ENCODE data around the gene DDIT3.
"Not testable (repeated sequence)": the region's sequence is repeated elsewhere in the genome, so short reads cannot be mapped to it uniquely, and the experiment has no call there.

Gene DDIT3

DNA sequence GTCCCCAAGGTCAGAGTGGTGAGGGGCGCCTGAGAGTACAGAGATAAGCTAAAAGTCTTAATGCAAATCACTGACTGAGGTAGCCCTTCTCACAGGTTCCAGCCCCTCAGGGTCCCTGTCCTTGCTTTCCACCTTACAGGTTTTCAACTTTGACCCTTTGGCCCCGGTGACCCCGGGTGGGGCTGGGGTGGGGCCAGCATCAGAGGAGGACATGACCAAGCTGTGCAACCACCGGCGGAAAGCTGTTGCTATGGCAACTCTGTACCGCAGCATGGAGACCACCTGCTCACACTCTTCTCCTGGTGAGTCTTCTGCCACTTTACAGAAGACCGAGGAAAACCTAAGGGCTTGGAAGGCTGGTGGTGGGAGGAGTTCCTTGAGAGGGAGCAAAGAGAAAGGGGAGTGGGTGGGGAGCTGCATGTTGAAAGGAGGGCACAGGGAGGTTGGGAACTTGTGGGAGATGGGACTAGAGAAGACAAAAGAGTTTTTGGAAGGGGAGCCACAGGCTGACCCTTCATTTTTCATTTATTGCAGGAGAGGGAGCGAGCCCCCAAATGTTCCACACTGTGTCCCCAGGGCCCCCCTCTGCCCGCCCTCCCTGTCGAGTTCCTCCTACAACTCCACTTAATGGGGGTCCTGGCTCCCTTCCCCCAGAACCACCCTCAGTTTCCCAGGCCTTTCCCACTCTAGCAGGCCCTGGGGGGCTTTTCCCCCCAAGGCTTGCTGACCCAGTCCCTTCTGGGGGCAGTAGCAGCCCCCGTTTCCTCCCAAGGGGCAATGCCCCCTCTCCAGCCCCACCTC is 4.7 kb upstream of the DDIT3 start:
- DNase-seq: no peak

DNA sequence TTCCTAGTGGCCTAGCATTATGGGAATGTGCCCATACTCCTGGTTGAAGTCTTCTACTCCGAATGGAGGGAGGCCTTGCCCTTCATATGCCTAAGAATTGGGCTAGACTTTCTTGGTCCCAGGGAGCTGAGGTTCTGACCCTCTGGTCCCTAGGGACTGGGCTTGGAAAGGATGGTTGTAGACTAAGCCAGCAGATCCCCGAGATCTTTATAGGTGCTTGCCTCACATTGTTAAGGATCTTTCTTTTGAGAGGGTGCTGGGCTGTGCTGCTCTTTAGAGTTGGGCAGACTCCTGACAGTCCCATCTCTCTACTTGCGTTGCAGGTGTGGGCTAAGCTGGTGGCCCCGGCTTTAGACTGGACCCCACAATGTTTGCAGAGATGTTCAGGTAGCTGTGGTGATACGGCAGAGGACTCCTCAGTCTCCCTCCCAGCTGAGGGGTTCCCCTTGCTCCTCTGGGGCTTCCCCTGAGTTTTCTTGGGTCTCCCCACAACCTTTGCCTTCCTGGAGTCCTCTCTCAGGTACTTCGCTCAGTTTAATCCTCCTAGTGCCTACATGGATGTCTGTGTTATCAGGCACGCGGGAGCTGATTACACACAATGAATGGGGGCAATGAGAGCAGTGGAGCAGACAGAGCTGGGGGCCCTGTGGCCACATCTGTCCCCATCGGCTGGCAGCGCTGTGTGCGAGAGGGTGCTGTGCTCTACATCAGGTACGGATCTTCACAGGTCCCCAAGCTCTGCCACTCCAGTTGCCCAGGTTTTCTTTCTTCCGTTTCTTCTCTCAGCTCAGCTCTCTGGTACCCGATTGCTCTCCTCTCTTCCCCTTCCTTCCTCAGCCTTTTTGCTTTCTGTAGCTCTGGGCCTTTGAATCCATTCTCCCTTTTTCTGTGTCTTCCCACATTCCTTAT is 3.6 kb upstream of the DDIT3 start:
- DNase-seq: peak in 1 of 2 donors; percentile 33

DNA sequence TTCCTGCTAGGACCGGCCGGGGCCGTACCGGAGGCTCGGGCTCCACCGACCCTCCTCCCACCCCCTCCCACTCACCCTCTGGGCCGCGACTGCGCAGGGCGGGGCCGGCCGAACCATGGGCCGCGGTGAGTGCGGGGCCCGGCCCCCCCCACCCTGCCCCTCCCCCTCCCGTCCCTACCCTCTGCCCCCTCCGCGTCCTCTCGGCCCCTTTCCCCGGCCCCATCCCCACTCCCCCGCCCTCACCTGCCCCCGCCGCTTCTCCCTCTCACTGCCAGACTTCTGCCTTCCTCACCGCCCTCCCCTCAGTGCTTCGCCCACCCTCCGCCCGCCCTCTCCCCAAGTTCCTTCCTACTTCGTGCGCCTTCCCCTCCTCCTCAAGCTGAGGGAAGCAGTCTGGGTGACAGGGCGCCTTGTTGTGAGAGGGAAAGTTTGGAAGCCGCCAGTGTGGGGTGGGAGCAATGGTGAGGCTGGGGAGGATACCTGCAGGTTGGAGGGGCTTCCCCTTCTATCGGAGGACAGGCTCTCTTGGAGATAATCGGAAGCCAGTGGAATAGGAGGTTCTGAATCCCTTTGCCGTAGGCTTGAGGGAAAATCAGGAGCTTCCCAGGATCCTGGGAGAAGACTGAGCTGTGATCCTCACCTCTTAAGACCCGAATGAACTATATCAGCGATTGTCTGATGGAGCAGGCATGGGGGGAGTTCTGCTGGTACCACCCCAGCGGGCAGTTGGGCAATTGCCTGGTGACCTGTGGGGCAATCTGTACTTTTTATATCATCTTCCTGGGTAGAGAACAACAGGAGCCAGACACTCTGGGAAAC is 2.8 kb upstream of the DDIT3 start:
- peak in 1 of 2 donors; percentile 57 for DNase-seq

DNA sequence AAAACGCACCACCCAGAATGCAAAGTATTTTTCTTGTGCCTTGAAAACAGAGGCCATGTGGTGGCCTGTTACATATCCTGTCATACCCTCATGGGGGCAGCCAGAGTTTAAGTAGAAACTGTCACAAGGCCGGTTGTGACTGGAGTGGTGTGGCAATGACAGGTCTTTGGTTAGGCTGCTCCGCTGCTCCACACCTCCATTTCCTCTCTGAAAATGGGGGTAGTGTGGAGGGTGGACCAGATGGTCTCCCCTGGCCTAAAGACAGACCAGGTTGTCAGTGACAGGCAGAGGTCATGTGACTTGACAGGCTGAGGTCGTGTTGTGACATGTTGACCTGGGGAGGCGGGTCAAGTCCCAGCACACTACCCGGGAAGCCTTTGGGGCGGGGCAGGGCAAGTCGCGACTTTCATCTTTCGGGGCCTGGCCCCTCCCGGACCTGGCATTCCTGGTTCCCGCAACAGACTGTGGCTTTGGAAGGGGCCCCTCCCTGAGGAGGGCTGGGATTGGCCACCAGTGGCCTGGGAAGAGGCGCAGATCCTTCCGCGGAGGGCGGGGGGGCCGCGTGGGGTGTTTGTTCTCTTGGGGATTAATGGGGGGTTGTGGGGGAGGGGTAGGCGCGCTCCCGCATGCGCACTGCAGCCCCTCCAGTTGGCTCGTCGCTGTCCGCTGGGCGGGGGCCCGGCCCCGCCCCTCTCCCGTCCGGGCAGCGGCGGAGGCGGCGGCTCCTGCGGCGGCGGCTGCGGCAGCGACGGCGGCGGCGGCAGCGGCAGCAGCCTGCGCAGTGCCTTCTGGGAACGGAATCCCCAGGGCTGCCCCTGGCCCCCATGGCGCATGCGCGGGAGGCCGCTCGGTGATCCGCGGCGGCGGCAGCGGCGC is 1.9 kb upstream of the DDIT3 start, which contains the start of gene MBD6:
Gene MBD6 (plus strand): TSS at position 814 of the 876 bp plus-strand sequence. CDS start 1,480 bp downstream, outside the sequence.
- DNase-seq: peak; percentile 92 to 94

DNA sequence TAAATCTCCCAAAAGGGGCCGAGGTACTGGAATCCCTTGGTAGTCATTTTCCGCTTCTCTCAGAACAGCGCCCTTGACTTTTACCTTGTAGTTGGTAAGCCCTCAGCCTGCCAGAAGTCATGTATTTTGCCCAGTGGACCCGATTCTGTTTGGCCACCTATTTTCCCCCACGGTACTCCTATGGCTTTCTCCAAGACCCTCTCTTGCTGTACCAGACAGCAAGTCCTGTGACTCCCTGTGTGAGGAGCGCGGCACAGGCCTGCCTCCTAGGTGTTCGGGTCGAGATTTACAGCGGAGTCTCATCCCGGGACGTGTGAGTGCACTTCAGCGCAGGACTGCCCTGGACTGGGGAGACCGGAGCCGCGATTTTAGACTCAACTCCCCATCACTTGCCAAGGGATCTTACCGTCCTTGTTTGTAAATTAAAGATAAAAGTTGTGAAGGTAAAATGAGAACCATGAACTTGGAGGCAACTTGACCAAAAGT is 1.3 kb upstream of the DDIT3 start:
- DNase-seq: no peak

DNA sequence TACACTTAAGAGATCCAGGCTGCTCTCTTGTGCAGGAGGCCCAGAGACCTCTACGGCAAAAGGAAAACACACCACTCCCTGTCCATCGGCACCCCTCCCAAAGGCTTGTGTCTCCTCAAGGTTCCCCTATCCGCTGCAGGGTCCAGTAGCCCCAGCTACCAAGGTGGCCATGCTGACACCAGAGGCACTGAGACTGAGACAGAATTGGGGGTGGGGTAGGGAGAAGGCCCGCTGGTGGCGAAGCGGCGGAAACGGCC is 590 bp downstream of the DDIT3 start:
- peak in 1 of 2 donors; percentile 35 for DNase-seq

DNA sequence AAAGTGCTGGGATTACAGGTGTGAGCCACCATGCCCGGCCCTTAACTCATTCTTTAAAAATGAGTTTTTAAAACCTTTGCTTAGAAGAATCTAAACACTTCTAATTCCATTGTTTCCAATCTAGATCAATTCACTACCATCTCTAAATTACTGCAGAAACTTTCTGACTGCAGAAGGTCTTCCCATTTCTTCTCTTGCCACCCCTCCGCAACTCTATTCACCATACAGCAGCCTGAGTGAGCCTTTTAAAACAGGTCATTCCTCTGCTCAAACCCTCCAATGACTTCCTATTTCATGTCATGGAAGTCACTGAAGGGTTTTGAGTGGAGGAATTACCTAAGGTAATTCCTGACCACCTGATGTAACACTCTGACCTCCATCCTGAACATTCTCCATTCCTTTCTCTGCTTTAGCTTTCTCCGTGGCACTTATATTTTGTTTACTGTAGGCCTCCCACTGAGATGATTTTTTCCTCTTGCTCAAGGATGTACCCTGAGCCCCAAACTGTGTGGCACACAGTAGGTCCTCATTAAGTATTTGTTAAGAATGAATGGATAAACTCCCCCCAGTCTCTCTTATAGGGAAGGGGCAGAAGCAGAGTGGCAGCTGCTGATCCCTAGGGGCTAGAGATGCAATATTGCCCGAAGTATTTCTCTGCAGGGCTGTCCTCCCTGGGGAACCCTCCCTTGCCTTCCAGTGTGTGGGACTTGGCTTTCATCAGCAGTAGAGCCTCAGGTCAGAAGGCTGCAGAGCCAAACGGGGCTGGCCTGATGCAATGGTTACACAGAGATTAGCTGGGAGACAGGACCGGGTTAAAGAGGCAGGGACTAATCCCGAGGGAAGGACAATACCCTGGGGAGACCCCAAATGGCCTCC is 1.2 kb downstream of the DDIT3 start:
- DNase-seq: no peak

DNA sequence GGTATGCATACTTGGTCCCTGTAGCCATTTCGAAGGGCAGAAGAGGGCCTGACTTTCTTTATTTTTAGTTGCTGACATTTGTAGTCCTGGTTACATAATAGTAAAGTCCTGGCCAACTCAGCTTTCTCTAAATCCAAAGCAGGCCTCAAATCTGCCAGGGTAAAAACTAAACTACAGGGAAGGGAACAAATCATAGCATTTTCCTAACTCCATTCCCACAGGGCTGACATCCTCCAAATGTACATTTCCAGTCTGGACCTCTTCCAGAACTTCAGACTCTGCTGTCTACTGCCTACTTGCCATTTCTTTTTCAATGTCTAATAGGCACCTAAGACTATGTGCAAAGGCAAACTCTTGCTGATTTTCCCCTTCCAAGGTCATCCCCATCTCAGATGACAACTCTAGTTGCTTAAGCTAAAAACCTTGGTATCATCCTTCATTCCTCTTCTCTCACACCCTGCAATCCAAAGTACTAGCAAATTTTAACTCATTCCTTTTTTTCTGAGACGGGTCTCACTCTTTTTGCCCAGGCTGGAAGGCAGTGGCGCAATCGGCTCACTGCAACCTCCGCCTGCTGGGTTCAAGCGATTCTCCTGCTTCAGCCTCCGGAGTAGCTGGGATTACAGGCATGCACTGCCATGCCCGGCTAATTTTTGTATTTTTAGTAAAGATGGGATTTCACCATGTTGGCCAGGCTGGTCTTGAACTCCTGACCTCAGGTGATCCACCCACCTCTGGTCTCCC is 2.0 kb downstream of the DDIT3 start:
- DNase-seq: no peak

DNA sequence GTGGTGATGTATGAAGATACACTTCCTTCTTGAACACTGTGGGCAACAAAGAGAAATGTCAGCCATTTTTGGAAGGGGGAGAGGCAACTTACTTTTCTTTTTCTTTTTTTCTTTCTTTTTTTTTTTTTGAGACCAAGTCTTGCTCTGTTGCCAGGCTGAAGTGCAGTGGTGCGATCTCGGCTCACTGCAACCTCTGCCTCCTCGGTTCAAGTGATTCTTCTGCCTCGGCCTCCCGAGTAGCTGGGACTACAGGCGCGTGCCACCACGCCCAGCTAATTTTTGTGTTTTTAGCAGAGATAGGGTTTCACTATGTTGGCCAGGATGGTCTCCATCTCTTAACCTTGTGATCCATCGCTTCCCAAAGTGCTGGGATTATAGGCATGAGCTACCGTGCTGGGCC is 2.6 kb downstream of the DDIT3 start:
- DNase-seq: not testable (repeated sequence)

DNA sequence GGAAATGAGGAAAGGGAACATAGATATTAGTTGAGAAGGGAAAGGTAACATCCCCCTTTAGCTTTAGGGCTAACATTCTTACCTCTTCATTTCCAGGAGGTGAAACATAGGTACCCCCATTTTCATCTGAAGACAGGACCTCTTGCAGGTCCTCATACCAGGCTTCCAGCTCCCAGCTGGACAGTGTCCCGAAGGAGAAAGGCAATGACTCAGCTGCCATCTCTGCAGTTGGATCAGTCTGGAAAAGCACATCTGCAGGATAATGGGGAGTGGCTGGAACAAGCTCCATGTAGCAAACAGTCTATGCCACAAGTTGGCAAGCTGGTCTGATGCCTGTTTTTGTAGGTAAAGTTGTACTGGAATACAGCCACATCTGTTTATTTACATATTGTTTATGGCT is 3.1 kb downstream of the DDIT3 start:
- no peak for DNase-seq

DNA sequence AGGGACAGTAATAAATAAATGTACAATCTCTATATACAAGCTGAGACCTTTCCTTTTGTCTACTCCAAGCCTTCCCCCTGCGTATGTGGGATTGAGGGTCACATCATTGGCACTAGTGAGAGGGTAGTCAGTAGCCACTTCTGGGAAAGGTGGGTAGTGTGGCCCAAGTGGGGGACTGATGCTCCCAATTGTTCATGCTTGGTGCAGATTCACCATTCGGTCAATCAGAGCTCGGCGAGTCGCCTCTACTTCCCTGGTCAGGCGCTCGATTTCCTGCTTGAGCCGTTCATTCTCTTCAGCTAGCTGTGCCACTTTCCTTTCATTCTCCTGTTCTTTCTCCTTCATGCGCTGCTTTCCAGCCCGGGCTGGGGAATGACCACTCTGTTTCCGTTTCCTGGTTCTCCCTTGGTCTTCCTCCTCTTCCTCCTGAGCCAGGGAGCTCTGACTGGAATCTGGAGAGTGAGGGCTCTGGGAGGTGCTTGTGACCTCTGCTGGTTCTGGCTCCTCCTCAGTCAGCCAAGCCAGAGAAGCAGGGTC is 3.6 kb downstream of the DDIT3 start:
- no peak for DNase-seq

DNA sequence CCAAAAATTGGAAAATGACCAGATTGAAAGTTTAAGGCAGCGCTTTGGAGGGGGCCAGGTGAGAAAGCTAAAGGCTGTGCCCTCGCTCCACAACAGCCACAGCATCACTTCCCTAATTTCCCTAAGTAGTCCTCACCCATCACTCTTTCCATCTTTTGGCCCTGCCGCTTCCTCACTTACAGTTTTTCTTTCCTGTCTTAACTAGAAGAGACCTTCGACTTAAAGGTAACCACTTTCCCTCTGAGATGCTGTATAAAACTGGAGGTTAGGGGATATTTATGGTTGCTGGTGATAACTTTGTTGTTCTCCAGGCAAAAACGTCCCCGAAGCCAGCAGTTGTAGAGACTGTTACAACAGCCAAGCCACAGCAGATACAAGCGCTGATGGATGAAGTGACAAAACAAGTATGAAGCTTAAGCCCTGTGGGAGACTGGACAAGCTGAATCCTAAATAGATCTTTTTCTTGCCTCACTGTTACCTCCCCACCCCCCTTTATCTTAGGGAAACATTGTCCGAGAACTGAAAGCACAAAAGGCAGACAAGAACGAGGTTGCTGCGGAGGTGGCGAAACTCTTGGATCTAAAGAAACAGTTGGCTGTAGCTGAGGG is 4.3 kb downstream of the DDIT3 start:
- DNase-seq: no peak

DNA sequence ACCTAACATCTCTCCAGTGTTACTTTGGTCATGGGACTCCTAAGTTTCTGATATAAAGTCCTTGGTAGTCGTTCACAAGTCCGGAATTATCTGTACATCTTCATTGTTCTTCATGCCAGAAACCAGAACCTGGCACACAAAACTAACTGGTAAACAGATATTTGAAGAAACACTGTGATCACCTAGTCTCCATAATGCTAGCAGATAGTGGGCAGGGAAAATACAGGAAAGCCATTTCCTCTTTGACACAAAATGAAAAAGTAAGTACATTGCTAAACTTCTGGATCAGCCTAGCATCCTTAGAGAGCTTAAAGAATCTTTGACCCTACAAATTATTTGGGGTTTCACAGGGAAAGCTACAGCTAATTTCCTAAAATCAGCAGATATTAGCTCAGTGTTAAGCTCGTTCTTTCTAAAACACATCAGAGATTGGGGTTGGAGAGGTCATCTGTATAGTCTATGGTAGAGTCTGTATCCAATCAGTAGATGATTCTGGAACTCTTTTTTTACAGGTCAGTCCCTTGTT is 4.8 kb downstream of the DDIT3 start:
- no peak for DNase-seq

DNA sequence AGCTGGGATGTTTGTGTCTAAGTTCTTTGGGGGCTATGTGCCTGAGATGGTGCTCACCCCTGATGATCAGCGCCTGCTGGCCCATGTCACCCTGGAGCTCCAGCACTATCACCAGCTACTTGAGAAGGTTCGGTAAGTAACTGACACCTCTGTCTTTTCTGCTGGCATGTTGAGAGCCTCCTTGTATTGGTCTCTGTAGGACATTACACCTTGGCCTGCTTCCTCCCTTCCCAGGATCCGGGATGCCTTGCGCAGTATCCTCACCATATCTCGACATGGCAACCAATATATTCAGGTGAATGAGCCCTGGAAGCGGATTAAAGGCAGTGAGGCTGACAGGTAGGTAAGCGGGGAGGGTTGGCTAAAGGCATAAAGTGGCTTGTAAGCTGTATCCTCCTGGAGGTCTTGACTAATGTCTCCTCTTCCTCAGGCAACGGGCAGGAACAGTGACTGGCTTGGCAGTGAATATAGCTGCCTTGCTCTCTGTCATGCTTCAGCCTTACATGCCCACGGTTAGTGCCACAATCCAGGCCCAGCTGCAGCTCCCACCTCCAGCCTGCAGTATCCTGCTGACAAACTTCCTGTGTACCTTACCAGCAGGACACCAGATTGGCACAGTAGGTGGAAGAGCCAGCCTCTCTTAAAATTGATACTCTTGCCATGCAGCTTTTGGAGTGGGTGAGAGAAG is 5.5 kb downstream of the DDIT3 start:
- no peak for DNase-seq

DNA sequence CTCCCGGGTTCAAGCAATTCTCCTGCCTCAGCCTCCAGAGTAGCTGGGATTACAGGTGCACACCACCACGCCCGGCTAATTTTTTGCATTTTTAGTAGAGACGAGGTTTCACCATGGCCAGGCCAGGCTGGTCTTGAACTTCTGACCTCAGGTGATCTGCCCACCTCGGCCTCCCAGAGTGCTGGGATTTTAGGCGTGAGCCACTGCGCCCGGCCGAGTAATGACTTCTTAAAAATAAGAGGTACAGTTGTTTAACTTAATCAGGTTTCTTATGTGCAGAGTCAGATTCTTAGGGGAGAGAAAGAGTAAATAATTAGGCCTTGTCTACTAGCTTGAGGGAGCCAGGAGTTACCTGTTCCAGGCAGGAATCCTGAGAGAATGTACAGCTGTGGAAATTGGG is 6.1 kb downstream of the DDIT3 start:
- DNase-seq: not testable (repeated sequence)

DNA sequence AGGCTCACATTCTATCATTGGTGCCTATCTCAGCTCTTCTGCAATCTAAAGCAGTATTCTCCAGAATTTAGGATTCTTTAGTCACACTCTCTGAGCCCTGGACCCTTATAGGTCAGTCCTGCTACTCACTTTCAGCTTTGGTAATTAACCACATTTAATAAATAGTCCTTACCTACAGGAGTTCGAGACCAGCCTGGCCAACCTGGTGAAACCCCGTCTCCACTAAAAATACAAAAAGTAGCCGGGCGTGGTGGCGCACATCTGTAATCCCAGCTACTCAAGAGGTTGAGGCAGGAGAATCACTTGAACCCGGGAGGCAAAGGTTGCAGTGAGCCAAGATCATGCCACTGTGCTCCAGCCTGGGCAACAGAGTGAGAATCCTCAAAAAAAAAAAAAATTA is 6.6 kb downstream of the DDIT3 start:
- not testable (repeated sequence) for DNase-seq

DNA sequence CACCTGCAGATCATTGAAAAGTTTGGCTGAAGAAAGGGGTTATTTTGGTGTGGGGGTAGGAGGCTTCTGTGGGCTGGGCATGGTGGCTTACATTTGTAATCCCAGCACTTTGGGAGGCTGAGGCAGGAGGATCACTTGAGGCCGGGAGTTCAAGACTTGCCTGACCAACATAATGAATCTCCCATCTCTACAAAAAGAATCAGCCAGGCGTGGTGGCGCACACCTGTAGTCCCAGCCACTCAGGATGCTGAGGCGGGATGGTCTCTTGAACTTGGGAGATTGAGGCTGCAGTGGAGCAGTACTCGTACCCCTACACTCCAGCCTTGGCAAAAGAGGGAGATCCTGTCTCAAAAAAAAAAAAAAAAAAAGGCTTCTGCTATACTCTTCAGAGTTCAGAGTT is 7.0 kb downstream of the DDIT3 start:
- DNase-seq: no peak

DNA sequence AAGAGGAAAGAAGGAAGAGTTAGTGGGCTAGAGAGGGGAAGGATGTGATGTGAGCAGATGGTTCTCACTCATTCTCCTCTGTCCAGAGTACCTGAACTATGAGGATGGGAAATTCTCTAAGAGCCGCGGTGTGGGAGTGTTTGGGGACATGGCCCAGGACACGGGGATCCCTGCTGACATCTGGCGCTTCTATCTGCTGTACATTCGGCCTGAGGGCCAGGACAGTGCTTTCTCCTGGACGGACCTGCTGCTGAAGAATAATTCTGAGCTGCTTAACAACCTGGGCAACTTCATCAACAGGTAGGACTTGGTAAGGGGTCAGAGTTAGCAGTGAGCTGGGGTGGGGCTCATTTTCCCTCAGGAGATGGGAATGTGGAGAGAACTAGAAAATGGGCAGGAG is 7.6 kb downstream of the DDIT3 start:
- no peak for DNase-seq
